PC-9 (cell line): ENCODE measurements around the gene OR11A1. TPM values are rescaled to one million over a fixed set of nuclear protein-coding genes. Genes with fewer than 3 reads are reported as not detected.

Source experiments
- BruUV-seq: library from RNA; stranded (reverse); fragments of 400-500 nt; replicated peaks from 2 replicates; lab custom pipeline; 2021; lab: Mats Ljungman, UMichigan
- CTCF ChIA-PET: fragments of 300-600 bp; sonication (Branson Sonifier 250); formaldehyde crosslinking; loops from one replicate; lab custom pipeline; 2022; ENCODE audit warnings: antibody characterized with exemption; lab: Charles Lee
- POLR2A ChIA-PET: fragments of 300-600 bp; sonication (Branson Sonifier 250); formaldehyde crosslinking; loops from one replicate; lab custom pipeline; 2022; ENCODE audit warnings: antibody characterized with exemption; ENCODE audit not compliant: unreplicated experiment; lab: Charles Lee
- DNase-seq, 2 experiments: peaks; one replicate each; pipeline versions ENCODE4 v3.0.0 to v3.0.0-alpha.2; 2015 to 2022; ENCODE audit warnings: mixed read lengths in 1 of 2
- H2AFZ ChIP-seq: fragments of 200-600 bp; sonication (generic); 2 replicates; pipeline ENCODE4 v1.8.1; 2017; ENCODE audit warnings: antibody characterized with exemption
- H3F3A ChIP-seq: fragments of 200-600 bp; sonication (generic); 2 replicates; pipeline ENCODE4 v1.8.1; 2017; ENCODE audit warnings: antibody characterized with exemption, mild to moderate bottlenecking, low read depth; ENCODE audit not compliant: insufficient read depth
- H3K27ac ChIP-seq: fragments of 200-600 bp; sonication (generic); 2 replicates; pipeline ENCODE4 v1.6.1; 2016; ENCODE audit warnings: mixed run types
- H3K27me3 ChIP-seq: fragments of 200-600 bp; sonication (generic); 2 replicates; pipeline ENCODE4 v1.6.1; 2016; ENCODE audit warnings: low read depth, mixed run types; ENCODE audit not compliant: insufficient read depth
- H3K36me3 ChIP-seq: fragments of 200-600 bp; sonication (generic); 2 replicates; pipeline ENCODE4 v1.6.1; 2016; ENCODE audit warnings: low read depth, mixed run types
- H3K4me1 ChIP-seq: fragments of 200-600 bp; sonication (generic); replicated peaks from 2 replicates; pipeline ENCODE4 v1.6.1; 2016; ENCODE audit warnings: mixed run types; ENCODE audit not compliant: insufficient read depth
- H3K4me2 ChIP-seq: fragments of 200-600 bp; sonication (generic); 2 replicates; pipeline ENCODE4 v1.6.1; 2017; ENCODE audit warnings: mixed run types
- H3K4me3 ChIP-seq: fragments of 200-600 bp; sonication (generic); 2 replicates; pipeline ENCODE4 v1.6.1; 2016; ENCODE audit warnings: mixed run types
- H3K79me2 ChIP-seq: fragments of 200-600 bp; sonication (generic); 2 replicates; pipeline ENCODE4 v1.6.1; 2017; ENCODE audit warnings: low read depth, mixed run types
- H3K9me2 ChIP-seq: fragments of 200-600 bp; sonication (generic); 2 replicates; pipeline ENCODE4 v1.8.1; 2017; ENCODE audit warnings: mild to moderate bottlenecking; ENCODE audit not compliant: insufficient read depth
- H3K9me3 ChIP-seq: fragments of 200-600 bp; sonication (generic); 2 replicates; pipeline ENCODE4 v1.8.1; 2016; ENCODE audit warnings: low read depth; ENCODE audit not compliant: insufficient read depth
- H4K20me1 ChIP-seq: fragments of 200-600 bp; sonication (generic); 2 replicates; pipeline ENCODE4 v1.8.1; 2017; ENCODE audit not compliant: insufficient read depth
- EZH2 ChIP-seq: fragments of 200-600 bp; sonication (generic); IDR thresholded peaks from 2 replicates; pipeline ENCODE4 v1.8.0; 2017; ENCODE audit warnings: antibody characterized with exemption, low read depth
- intact Hi-C: fragments of 100-400 bp; cut with micrococcal nuclease; formaldehyde crosslinking; loops from one replicate; pipeline ENCODE4 v1.10.0; 2022; ENCODE audit not compliant: unreplicated experiment
- total RNA-seq: library from RNA; stranded (reverse); gene quantifications from 2 replicates; pipeline ENCODE4 v1.2.3, GENCODE V29; 2021
- TF ChIP-seq, protein P1 (sequence below): fragments of 200-600 bp; sonication (generic); conservative IDR thresholded peaks from 2 replicates; pipeline ENCODE4 v1.6.1; 2017; ENCODE audit warnings: mixed run types, antibody characterized with exemption, mild to moderate bottlenecking, moderate library complexity

The OR11A1 gene
- total RNA-seq, 1 experiment from 2014 or later, result not detected

DNA sequence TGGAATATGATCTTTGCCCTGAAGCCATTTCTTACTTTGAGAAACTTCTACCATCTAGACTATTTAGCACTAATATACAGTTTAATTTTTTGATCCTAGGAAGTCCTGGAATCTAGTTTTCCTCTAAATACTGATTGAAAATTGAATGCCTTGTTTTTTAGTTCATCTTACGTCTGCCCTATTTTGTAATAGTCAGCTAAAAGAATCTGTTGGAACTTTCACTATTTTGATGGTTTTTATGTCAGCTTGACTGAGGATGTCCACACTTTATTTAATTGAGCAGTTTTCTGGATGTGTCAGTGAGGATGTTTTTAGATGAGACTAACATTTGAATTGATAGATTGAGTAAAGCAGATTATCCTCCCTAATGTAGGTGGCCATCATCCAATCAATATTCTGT lies 53.1 kb downstream of the OR11A1 start:
- Histone ChIP-seq H3K4me2 (no peak overlapping the region), H3K4me1 (no peaks in the 10 kb centered on the region), H3K36me3 (no peaks in the 10 kb centered on the region), H3K9me2 (no peaks in the 10 kb centered on the region), H3F3A (no peaks in the 10 kb centered on the region), H2AFZ (no peak overlapping the region), H3K4me3 (no peak overlapping the region), H3K27ac (no peak overlapping the region), H3K9me3 (no peaks in the 10 kb centered on the region), H3K27me3 (no peaks in the 10 kb centered on the region), H4K20me1 (no peaks in the 10 kb centered on the region), H3K79me2 (no peaks in the 10 kb centered on the region)
- ChIA-PET CTCF (no interaction called here), POLR2A (no interaction called here)
- TF ChIP-seq, protein P1, sequence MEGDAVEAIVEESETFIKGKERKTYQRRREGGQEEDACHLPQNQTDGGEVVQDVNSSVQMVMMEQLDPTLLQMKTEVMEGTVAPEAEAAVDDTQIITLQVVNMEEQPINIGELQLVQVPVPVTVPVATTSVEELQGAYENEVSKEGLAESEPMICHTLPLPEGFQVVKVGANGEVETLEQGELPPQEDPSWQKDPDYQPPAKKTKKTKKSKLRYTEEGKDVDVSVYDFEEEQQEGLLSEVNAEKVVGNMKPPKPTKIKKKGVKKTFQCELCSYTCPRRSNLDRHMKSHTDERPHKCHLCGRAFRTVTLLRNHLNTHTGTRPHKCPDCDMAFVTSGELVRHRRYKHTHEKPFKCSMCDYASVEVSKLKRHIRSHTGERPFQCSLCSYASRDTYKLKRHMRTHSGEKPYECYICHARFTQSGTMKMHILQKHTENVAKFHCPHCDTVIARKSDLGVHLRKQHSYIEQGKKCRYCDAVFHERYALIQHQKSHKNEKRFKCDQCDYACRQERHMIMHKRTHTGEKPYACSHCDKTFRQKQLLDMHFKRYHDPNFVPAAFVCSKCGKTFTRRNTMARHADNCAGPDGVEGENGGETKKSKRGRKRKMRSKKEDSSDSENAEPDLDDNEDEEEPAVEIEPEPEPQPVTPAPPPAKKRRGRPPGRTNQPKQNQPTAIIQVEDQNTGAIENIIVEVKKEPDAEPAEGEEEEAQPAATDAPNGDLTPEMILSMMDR, result no peak
- no peak for TF ChIP-seq EZH2
- BruUV-seq, result no TSS peak
- intact Hi-C loops, result no loop called here
- no peak for DNase-seq

DNA sequence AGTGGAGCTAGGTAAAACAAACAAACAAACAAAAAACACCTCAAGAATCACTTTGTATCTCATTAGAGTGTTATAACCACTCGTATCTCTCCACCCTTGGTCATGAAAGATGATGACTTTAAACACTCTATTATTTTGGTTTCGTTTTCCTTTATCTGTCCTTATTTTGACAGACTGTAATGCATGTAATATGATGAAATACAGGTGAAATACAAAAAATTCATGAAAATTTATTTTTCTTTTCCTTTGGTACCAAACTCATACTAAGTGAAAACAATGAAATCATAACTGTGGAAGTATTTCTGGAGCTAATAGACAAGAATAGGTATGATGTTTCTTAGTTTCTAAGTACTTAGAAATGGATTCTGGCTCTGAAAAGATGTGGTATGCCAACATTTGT lies 57.3 kb downstream of the OR11A1 start:
- Histone ChIP-seq H3K9me3 (no peaks in the 10 kb centered on the region), H3K9me2 (no peaks in the 10 kb centered on the region), H3K4me2 (no peak overlapping the region), H3K4me3 (no peak overlapping the region), H3K4me1 (no peaks in the 10 kb centered on the region), H3F3A (no peaks in the 10 kb centered on the region), H3K79me2 (no peaks in the 10 kb centered on the region), H3K36me3 (no peaks in the 10 kb centered on the region), H3K27me3 (0 out of 2 replicates have a peak, but pooled peaks cover 5% of the 10 kb centered on the region), H4K20me1 (no peaks in the 10 kb centered on the region), H3K27ac (no peak overlapping the region), H2AFZ (no peak overlapping the region)
- BruUV-seq, result no TSS peak
- intact Hi-C loops, result no loop called here
- ChIA-PET POLR2A (no interaction called here), CTCF (no interaction called here)
- TF ChIP-seq EZH2, result no peak
- TF ChIP-seq, protein P1, result no peak
- no peak for DNase-seq

DNA sequence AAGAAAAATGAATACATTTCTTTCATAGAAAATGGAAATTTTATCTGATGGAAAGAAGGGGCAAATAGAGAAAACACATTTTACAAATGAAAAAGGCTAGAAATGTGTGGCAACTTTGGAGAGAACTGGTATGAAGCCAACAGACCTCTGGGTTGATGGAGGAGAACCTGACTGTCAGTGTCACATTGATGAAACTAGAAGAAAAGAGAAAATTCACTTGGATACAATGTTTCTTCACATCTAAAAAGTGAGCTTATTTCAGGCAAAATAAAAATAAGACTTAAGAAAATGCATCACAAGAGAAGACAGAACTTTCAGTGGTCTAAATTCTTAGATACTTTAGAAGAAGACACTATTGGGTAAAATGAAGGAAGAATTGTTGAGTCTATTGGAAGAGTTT lies 61.5 kb downstream of the OR11A1 start, which contains the start of gene OR12D2:
TSS of gene OR12D2 (plus strand) at position 301 of the 400 bp plus-strand sequence. CDS start 1,069 bp downstream, outside the sequence.
- Histone ChIP-seq H2AFZ (no peak within 1 kb of the TSS), H4K20me1 (no peaks in the 10 kb centered on the region), H3K9me3 (no peaks in the 10 kb centered on the region), H3F3A (no peaks in the 10 kb centered on the region), H3K4me2 (no peak within 1 kb of the TSS), H3K4me1 (no peaks in the 10 kb centered on the region), H3K27me3 (0 out of 2 replicates have a peak, but pooled peaks cover 5% of the 10 kb centered on the region), H3K4me3 (no peak within 1 kb of the TSS), H3K9me2 (no peaks in the 10 kb centered on the region), H3K27ac (no peak within 1 kb of the TSS), H3K36me3 (no peaks in the 10 kb centered on the region), H3K79me2 (no peaks in the 10 kb centered on the region)
- ChIA-PET CTCF (no interaction called here), POLR2A (no interaction called here)
- BruUV-seq, result no TSS peak
- intact Hi-C loops, result no loop called here
- no peak for DNase-seq
- TF ChIP-seq, protein P1, result no peak
- TF ChIP-seq EZH2, result no peak
